IPS DF 6.9 (cell line): ENCODE data around the gene GAL.
"Not testable (repeated sequence)": the region's sequence is repeated elsewhere in the genome, so short reads cannot be mapped to it uniquely, and the experiment has no call there.

Experiments used
- DNase-seq: peaks from one replicate; pipeline ENCODE4 v3.0.0-alpha.2; 2013; ENCODE audit warnings: low read depth, low spot score
- H3K27ac ChIP-seq: one replicate; pipeline ENCODE4 v1.5.1; 2013; ENCODE audit warnings: low read length, control low read depth
- H3K27me3 ChIP-seq: 2 replicates; pipeline ENCODE4 v1.6.1; 2013; ENCODE audit warnings: mild to moderate bottlenecking, low read length; ENCODE audit not compliant: control insufficient read depth, insufficient read depth
- H3K36me3 ChIP-seq: 2 replicates; pipeline ENCODE4 v1.6.1; 2013; ENCODE audit warnings: low read length; ENCODE audit not compliant: control insufficient read depth, insufficient read depth
- H3K4me1 ChIP-seq: 2 replicates; pipeline ENCODE4 v1.6.1; 2013; ENCODE audit warnings: low read length; ENCODE audit not compliant: control insufficient read depth, insufficient read depth
- H3K4me3 ChIP-seq: 2 replicates; pipeline ENCODE4 v1.5.1; 2013; ENCODE audit warnings: mild to moderate bottlenecking, low read length
- H3K9me3 ChIP-seq: 2 replicates; pipeline ENCODE4 v1.6.1; 2013; ENCODE audit warnings: low read length, inconsistent platforms; ENCODE audit not compliant: control insufficient read depth, insufficient read depth
- WGBS: extraction: QIAGEN DNeasy Blood & Tissue Kit; methylation state at CpG from one replicate; pipeline ENCODE4 v1.1.7; 2013; ENCODE audit warnings: mixed read lengths, missing lambda C conversion rate; ENCODE audit not compliant: insufficient read length, insufficient coverage; 5-methylcytosine and 5-hydroxymethylcytosine counted together

GAL gene

GRCh38 chr11:68684385-68685356, at the start of gene GAL:
Gene GAL, plus strand, starts transcription at chr11:68684544. Its CDS starts 380 bp downstream, at chr11:68684924.
- DNase-seq, result no peak
- peaks cover 5% of the 10 kb centered on the region for H3K36me3 ChIP-seq
- H3K4me3 ChIP-seq, result peak within 1 kb of the TSS; percentile 61
- no peaks in the 10 kb centered on the region for H3K9me3 ChIP-seq
- H3K4me1 ChIP-seq, result peaks cover 11% of the 10 kb centered on the region
- peaks cover 5% of the 10 kb centered on the region; the same call in 1 of the 2 replicates for H3K27me3 ChIP-seq
- H3K27ac ChIP-seq, result no peak within 1 kb of the TSS
- WGBS, result no CpG with 5 or more reads among the region's 113 CpGs

GRCh38 chr11:68634606-68635005, 49.7 kb upstream of the GAL start:
- WGBS, result no CpG with 5 or more reads among the region's 7 CpGs
- not testable (repeated sequence) for H3K27ac ChIP-seq, H3K4me1 ChIP-seq

GRCh38 chr11:68635172-68635571, 49.2 kb upstream of the GAL start:
- DNase-seq, H3K27me3 ChIP-seq, H3K9me3 ChIP-seq, H3K4me3 ChIP-seq, H3K27ac ChIP-seq, H3K4me1 ChIP-seq, H3K36me3 ChIP-seq: not testable (repeated sequence)
- no CpG with 5 or more reads among the region's 7 CpGs for WGBS

More at GRCh38 chr11:68634606-68635005, 49.7 kb upstream of the GAL start:
- not testable (repeated sequence) for H3K36me3 ChIP-seq, DNase-seq, H3K4me3 ChIP-seq, H3K27me3 ChIP-seq, H3K9me3 ChIP-seq

GRCh38 chr11:68635883-68636282, 48.5 kb upstream of the GAL start:
- WGBS, result no CpG with 5 or more reads among the region's 10 CpGs
- not testable (repeated sequence) for H3K36me3 ChIP-seq, H3K4me3 ChIP-seq, H3K9me3 ChIP-seq, DNase-seq, H3K27ac ChIP-seq, H3K27me3 ChIP-seq, H3K4me1 ChIP-seq

GRCh38 chr11:68639322-68639721, 45.0 kb upstream of the GAL start:
- DNase-seq, H3K9me3 ChIP-seq, H3K36me3 ChIP-seq, H3K27ac ChIP-seq, H3K27me3 ChIP-seq, H3K4me1 ChIP-seq, H3K4me3 ChIP-seq: not testable (repeated sequence)
- WGBS, result no CpG with 5 or more reads among the region's 3 CpGs

- DNase-seq, result no peak
- H3K4me3 ChIP-seq, result no peak overlapping the region
- H3K27me3 ChIP-seq, result no peaks in the 10 kb centered on the region
- no peak overlapping the region for H3K27ac ChIP-seq
- H3K4me1 ChIP-seq, result no peaks in the 10 kb centered on the region; the same call in 1 of the 2 replicates
- no CpG with 5 or more reads among the region's 15 CpGs for WGBS
- H3K36me3 ChIP-seq, result no peaks in the 10 kb centered on the region
- peaks cover under 1% of the 10 kb centered on the region; the same call in 1 of the 2 replicates for H3K9me3 ChIP-seq
These were observed 42.5 kb upstream of the GAL start for GRCh38 chr11:68641880-68642279.

- H3K4me1 ChIP-seq, result no peaks in the 10 kb centered on the region; the same call in 1 of the 2 replicates
- H3K4me3 ChIP-seq, result no peak overlapping the region
- H3K27me3 ChIP-seq, result no peaks in the 10 kb centered on the region
- DNase-seq, result no peak
- peaks cover 2% of the 10 kb centered on the region; the same call in 1 of the 2 replicates for H3K9me3 ChIP-seq
- H3K27ac ChIP-seq, result no peak overlapping the region
- H3K36me3 ChIP-seq, result no peaks in the 10 kb centered on the region
- no CpG with 5 or more reads among the region's 12 CpGs for WGBS
These were observed 40.8 kb upstream of the GAL start for GRCh38 chr11:68643585-68643984.

GRCh38 chr11:68646832-68647231, 37.5 kb upstream of the GAL start:
- DNase-seq, result no peak
- no peaks in the 10 kb centered on the region for H3K36me3 ChIP-seq
- peaks cover 5% of the 10 kb centered on the region for H3K4me1 ChIP-seq
- H3K4me3 ChIP-seq, result no peak overlapping the region
- H3K9me3 ChIP-seq, result peaks cover 2% of the 10 kb centered on the region; the same call in 1 of the 2 replicates
- no peak overlapping the region for H3K27ac ChIP-seq
- no peaks in the 10 kb centered on the region for H3K27me3 ChIP-seq
- WGBS, result no CpG with 5 or more reads among the region's 1 CpG

- no peak overlapping the region for H3K27ac ChIP-seq
- peaks cover 2% of the 10 kb centered on the region; the same call in 1 of the 2 replicates for H3K9me3 ChIP-seq
- no peak overlapping the region for H3K4me3 ChIP-seq
- DNase-seq, result no peak
- H3K36me3 ChIP-seq, result no peaks in the 10 kb centered on the region
- H3K27me3 ChIP-seq, result no peaks in the 10 kb centered on the region
- peaks cover 7% of the 10 kb centered on the region for H3K4me1 ChIP-seq
- no CpG with 5 or more reads among the region's 38 CpGs for WGBS
These were observed 34.3 kb upstream of the GAL start for GRCh38 chr11:68649851-68650555.

- no peaks in the 10 kb centered on the region for H3K27me3 ChIP-seq
- WGBS, result no CpG with 5 or more reads among the region's 14 CpGs
- H3K4me1 ChIP-seq, result peaks cover 7% of the 10 kb centered on the region
- H3K27ac ChIP-seq, result no peak overlapping the region
- H3K36me3 ChIP-seq, result no peaks in the 10 kb centered on the region
- peaks cover 2% of the 10 kb centered on the region; the same call in 1 of the 2 replicates for H3K9me3 ChIP-seq
- no peak for DNase-seq
- H3K4me3 ChIP-seq, result no peak overlapping the region
These were observed 33.5 kb upstream of the GAL start for GRCh38 chr11:68650801-68651200.
